ENCODE results near the gene YAF2.
"Not testable (repeated sequence)": the region's sequence is repeated elsewhere in the genome, so short reads cannot be mapped to it uniquely, and the experiment has no call there.

Gene YAF2

GRCh38 chr12:42252645-42253044, 14.6 kb upstream of the YAF2 start:
- DNase-seq = not testable (repeated sequence)

- DNase-seq = not testable (repeated sequence)
These were observed 11.0 kb upstream of the YAF2 start for GRCh38 chr12:42249033-42249432.

- no peak for DNase-seq
These were observed 2.2 kb upstream of the YAF2 start for GRCh38 chr12:42240131-42240750.

- DNase-seq = no peak
These were observed 202 bp downstream of the YAF2 start for GRCh38 chr12:42237853-42238239.

GRCh38 chr12:42237052-42237852, 796 bp downstream of the YAF2 start:
- DNase-seq = peak; percentile 62

GRCh38 chr12:42236017-42236416, 2.0 kb downstream of the YAF2 start:
- DNase-seq = no peak

GRCh38 chr12:42235426-42235825, 2.6 kb downstream of the YAF2 start:
- DNase-seq = no peak

- no peak for DNase-seq
These were observed 3.1 kb downstream of the YAF2 start for GRCh38 chr12:42234970-42235369.

GRCh38 chr12:42227525-42227924, 10.5 kb downstream of the YAF2 start:
- DNase-seq = not testable (repeated sequence)

- DNase-seq = not testable (repeated sequence)
These were observed 13.5 kb downstream of the YAF2 start for GRCh38 chr12:42224501-42224900.

- no peak for DNase-seq
These were observed 15.3 kb downstream of the YAF2 start for GRCh38 chr12:42222724-42223123.

GRCh38 chr12:42221726-42222125, 16.3 kb downstream of the YAF2 start:
- DNase-seq = no peak

GRCh38 chr12:42217656-42218055, 20.4 kb downstream of the YAF2 start:
- no peak for DNase-seq

GRCh38 chr12:42216737-42217136, 21.3 kb downstream of the YAF2 start:
- no peak for DNase-seq

GRCh38 chr12:42215759-42216158, 22.3 kb downstream of the YAF2 start:
- not testable (repeated sequence) for DNase-seq

GRCh38 chr12:42213954-42214426, 24.1 kb downstream of the YAF2 start:
- no peak for DNase-seq

- DNase-seq = no peak
These were observed 25.0 kb downstream of the YAF2 start for GRCh38 chr12:42213023-42213422.

GRCh38 chr12:42208574-42208973, 29.5 kb downstream of the YAF2 start:
- DNase-seq = no peak

GRCh38 chr12:42204819-42205218, 33.2 kb downstream of the YAF2 start:
- DNase-seq = no peak

GRCh38 chr12:42204362-42204761, 33.7 kb downstream of the YAF2 start:
- DNase-seq = no peak

- DNase-seq = no peak
These were observed 37.0 kb downstream of the YAF2 start for GRCh38 chr12:42201063-42201462.

GRCh38 chr12:42199007-42199406, 39.0 kb downstream of the YAF2 start:
- DNase-seq = no peak

GRCh38 chr12:42196723-42197603, 41.1 kb downstream of the YAF2 start:
- no peak for DNase-seq
